IPS-18c (cell line): ENCODE measurements around the gene TMEM17.

Experiments
- H3K4me3 ChIP-seq: 2 replicates; pipeline ENCODE4 v1.7.0; 2013; ENCODE audit warnings: low read depth, mild to moderate bottlenecking, low read length, moderate library complexity; ENCODE audit not compliant: insufficient read depth
- H3K9me3 ChIP-seq: one replicate; pipeline ENCODE4 v1.6.1; 2013; ENCODE audit warnings: mild to moderate bottlenecking, low read length, moderate library complexity; ENCODE audit not compliant: control insufficient read depth, insufficient read depth

Gene TMEM17

GRCh38 chr2:62485761-62486438 lies 20.1 kb downstream of the TMEM17 start:
- Histone ChIP-seq H3K9me3 (no peaks in the 10 kb centered on the region), H3K4me3 (no peak overlapping the region)

- Histone ChIP-seq H3K9me3 (no peaks in the 10 kb centered on the region), H3K4me3 (no peak overlapping the region)
Measured at GRCh38 chr2:62482558-62483352, 23.2 kb downstream of the TMEM17 start.

DNA sequence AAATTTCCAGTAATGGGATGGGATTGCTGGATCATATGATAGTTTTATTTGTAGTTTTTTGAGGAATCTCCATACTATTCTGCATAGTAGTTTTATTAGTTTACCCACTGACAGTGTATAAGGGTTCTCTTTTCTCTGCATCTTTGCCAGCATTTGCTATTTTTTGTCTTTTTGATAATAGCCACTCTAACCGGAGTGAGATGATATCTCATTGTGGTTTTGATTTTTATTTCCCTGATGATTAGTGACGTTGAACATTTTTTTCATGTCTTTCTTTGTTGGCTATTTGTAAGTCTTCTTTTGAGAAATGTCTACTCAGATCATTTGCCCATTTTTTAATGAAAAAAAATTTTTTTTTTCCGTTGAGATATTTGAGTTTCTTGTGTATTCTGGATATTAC lies 26.1 kb downstream of the TMEM17 start:
- H3K9me3 ChIP-seq: no peaks in the 10 kb centered on the region
- no peak overlapping the region for H3K4me3 ChIP-seq

DNA sequence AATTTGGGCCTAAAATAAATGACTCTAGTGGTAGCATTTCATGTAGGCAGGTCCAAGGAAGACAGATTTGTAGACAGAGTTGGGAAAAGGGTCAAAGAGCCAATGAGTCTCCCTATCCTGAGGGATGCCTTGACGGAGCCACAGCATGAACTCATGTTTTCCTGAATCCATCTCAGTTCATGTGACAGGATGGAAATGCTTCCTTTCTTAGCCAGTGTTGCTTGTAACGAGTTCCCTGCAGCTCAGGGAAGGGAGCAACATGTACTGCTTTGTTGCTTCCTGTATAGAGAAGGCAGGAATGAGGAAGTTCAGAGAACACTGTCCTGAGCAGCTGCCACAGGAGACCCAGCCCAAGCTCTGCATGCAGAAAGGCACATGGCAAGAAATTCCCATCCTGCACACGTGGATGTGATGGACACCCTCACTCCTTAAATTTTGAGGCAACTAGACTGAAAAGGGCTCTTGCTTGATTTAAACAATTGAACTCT lies 27.9 kb downstream of the TMEM17 start:
- no peak overlapping the region for H3K4me3 ChIP-seq
- H3K9me3 ChIP-seq: no peaks in the 10 kb centered on the region

DNA sequence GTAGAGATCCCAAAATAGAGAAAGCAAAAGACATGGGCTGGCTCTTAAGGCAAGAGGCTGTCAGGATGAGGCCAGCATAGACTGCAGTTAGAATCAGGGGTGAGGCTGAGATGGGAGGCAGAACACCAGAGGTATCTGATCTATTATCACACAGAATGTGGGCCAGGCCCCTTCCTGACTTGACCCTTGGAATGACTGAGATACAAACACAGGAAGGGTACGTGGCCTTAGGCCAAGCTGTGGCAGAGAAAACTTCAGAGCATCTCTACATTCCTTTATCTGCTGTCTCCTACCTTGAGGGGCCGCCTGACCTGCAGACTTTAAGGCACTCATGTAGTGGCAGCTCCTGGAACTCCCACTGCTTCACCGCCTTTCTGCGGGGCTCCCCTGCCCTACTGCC lies 28.4 kb downstream of the TMEM17 start:
- H3K9me3 ChIP-seq: no peaks in the 10 kb centered on the region

GRCh38 chr2:62475172-62476011 lies 30.6 kb downstream of the TMEM17 start:
- no peaks in the 10 kb centered on the region for H3K9me3 ChIP-seq
- peak overlapping the region; percentile 10; the same call in 1 of the 2 replicates for H3K4me3 ChIP-seq

More for the DNA sequence above, 28.4 kb downstream of the TMEM17 start:
- no peak overlapping the region for H3K4me3 ChIP-seq

GRCh38 chr2:62474176-62474575 lies 31.8 kb downstream of the TMEM17 start:
- Histone ChIP-seq H3K9me3 (no peaks in the 10 kb centered on the region), H3K4me3 (no peak overlapping the region)

DNA sequence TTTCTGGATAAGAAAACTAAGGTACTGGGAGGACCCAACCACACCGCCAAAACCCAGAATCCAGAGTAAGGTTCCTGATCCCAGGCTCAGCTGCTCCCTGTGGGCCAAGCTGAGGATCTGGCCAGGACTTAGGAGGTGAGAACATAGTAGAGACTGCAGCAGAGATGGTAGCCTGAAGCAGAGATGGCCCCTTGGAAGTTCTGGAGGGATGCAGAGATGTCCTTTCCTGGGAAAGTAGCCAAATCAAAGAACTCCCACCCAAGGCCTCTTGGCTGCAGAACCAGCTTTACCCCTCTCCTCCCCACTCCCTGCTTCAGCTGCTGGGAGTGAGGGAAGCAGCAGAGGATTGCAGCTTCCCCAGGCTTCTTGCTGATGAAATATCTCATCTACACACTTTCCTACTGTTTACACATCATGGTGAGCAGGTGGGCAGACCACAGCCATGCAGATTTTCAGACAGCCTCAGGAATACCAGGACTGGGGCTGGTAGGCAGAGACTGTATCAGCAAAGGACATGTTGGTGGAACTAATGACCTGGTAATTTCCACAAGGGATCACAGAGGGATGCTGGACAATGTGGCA lies 32.7 kb downstream of the TMEM17 start:
- no peak overlapping the region for H3K4me3 ChIP-seq
- H3K9me3 ChIP-seq: no peaks in the 10 kb centered on the region

DNA sequence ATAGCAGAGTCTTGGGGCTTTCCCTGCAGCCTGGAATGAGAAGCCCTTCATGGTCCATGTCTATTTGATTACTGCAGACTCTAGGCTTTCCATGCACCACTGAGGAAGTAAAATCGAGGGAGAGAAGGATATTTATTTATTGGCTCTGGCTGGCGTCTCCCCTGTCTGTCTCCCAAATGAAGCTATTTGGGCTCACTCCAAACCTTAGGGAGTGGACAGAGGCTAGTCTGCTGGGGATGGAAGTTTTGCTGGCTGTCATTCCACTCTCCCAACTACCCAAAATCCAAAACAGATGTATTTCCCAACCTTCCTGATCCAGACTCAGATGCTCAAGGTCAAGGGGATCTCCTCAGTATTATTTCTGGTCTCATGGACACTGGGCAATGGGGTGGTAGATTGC lies 33.7 kb downstream of the TMEM17 start:
- H3K9me3 ChIP-seq: no peaks in the 10 kb centered on the region
- no peak overlapping the region for H3K4me3 ChIP-seq

- Histone ChIP-seq H3K4me3 (no peak overlapping the region), H3K9me3 (no peaks in the 10 kb centered on the region)
Measured at GRCh38 chr2:62471816-62472215, 34.2 kb downstream of the TMEM17 start.

- Histone ChIP-seq H3K4me3 (no peak overlapping the region), H3K9me3 (no peaks in the 10 kb centered on the region)
Measured at GRCh38 chr2:62471404-62471803, 34.6 kb downstream of the TMEM17 start.

DNA sequence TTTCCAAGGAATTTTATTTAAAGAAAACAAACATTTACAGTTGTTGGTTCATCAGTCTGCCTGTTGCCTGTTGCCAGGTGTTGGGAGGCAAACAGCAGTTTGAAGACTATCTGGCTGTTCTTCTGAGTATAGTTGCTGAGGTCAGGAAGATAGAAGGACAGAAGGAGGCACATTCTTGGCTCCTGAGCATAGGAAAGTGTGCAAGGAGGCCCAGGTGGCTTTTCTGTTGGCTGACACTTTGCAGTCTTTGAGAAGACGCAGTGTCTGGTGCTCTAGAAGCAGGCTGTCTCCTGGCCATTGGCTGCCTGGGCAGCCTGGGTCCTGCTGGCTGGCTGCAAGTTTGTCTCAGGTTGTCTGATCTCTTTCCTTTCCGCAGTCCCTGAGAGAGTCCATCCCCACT lies 36.4 kb downstream of the TMEM17 start:
- Histone ChIP-seq H3K4me3 (no peak overlapping the region), H3K9me3 (no peaks in the 10 kb centered on the region)

DNA sequence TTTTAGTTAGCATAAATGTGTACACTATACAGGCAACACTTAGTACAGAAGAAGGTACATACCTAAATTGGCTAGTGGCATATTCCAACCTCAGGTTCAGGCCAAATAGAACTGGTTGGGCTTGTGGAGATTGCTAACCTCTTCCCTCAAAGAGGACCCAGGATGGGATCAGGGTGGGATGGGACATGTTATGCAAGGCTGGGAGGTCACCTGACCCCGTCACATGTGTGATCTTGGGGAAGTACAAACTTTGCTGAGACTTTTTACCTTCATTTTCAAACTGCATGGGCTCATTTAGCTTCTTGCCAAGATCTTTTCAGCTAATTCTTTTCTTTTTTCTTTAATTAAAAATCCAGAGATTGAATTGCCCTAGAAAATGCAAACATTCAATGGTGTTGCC lies 36.9 kb downstream of the TMEM17 start:
- no peak overlapping the region for H3K4me3 ChIP-seq
- no peaks in the 10 kb centered on the region for H3K9me3 ChIP-seq

- Histone ChIP-seq H3K4me3 (no peak overlapping the region), H3K9me3 (no peaks in the 10 kb centered on the region)
Measured at GRCh38 chr2:62467475-62468321, 38.3 kb downstream of the TMEM17 start.

DNA sequence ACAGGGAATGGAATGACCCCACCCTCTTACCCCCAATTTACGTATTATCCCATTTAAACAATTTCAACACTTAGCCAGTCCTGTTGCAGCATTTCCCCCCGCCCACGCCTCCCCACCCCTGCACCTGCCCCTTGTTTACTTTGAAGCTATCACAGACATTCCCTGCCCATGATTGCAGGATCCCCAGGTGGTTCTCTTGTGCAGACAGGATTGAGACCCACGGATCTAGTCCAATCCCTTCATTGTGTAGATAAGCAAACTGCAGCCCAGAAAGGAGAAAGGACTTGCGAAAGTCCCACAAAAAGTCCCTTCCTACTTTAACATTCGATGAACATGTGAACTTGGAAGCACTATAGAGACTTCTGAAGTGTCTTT lies 38.9 kb downstream of the TMEM17 start:
- Histone ChIP-seq H3K9me3 (no peaks in the 10 kb centered on the region), H3K4me3 (no peak overlapping the region)

DNA sequence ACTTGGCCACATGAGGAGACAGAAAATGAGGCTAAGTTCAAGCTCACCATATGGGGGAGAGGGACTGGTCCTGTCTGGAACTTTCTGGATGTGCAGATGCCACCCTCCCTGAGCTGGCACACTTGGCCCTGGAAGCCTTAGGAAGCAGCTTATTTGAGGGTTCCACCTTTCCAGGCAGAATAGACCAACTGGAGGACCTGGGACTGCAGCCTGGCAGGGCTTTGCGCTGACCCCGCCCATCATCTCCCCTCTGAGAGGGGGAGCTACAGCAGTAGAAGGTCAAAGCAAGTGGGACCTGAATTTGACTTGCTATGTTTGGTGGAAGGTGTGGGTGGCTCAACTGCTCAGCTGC lies 39.5 kb downstream of the TMEM17 start:
- Histone ChIP-seq H3K4me3 (no peak overlapping the region), H3K9me3 (no peaks in the 10 kb centered on the region)
